NAMALWA (cell line): ENCODE measurements around the gene MYO7B.

Experiments
- DNase-seq: peaks from one replicate; pipeline ENCODE4 v3.0.0-alpha.2; 2015; ENCODE audit warnings: low spot score

Gene MYO7B

GRCh38 chr2:127574656-127575055, 39.2 kb downstream of the MYO7B start:
- DNase-seq: no peak

- peak; percentile 24 for DNase-seq
These were observed 39.8 kb downstream of the MYO7B start for GRCh38 chr2:127575185-127575765.

GRCh38 chr2:127575941-127576432, 40.5 kb downstream of the MYO7B start:
- no peak for DNase-seq

GRCh38 chr2:127576433-127577207, 41.1 kb downstream of the MYO7B start:
- no peak for DNase-seq

GRCh38 chr2:127577208-127577475, 41.7 kb downstream of the MYO7B start:
- DNase-seq: no peak

- DNase-seq: no peak
These were observed 42.0 kb downstream of the MYO7B start for GRCh38 chr2:127577503-127577902.

- DNase-seq: no peak
These were observed 42.5 kb downstream of the MYO7B start for GRCh38 chr2:127577973-127578372.

GRCh38 chr2:127578411-127578810, 42.9 kb downstream of the MYO7B start:
- DNase-seq: no peak

GRCh38 chr2:127579231-127579630, 43.7 kb downstream of the MYO7B start:
- no peak for DNase-seq

- DNase-seq: no peak
These were observed 44.9 kb downstream of the MYO7B start for GRCh38 chr2:127580167-127581049.

- no peak for DNase-seq
These were observed 45.5 kb downstream of the MYO7B start for GRCh38 chr2:127581050-127581345.

- no peak for DNase-seq
These were observed 46.3 kb downstream of the MYO7B start for GRCh38 chr2:127581516-127582490.

GRCh38 chr2:127582863-127583861, 47.7 kb downstream of the MYO7B start:
- no peak for DNase-seq

GRCh38 chr2:127584047-127584446, 48.6 kb downstream of the MYO7B start:
- DNase-seq: no peak

- DNase-seq: no peak
These were observed 49.1 kb downstream of the MYO7B start for GRCh38 chr2:127584516-127585033.

GRCh38 chr2:127585270-127585807, 49.9 kb downstream of the MYO7B start:
- no peak for DNase-seq

GRCh38 chr2:127586136-127586535, 50.7 kb downstream of the MYO7B start:
- DNase-seq: no peak

GRCh38 chr2:127586746-127587295, 51.3 kb downstream of the MYO7B start:
- DNase-seq: no peak

- DNase-seq: no peak
These were observed 52.8 kb downstream of the MYO7B start for GRCh38 chr2:127588241-127588640.

GRCh38 chr2:127589358-127589757, 53.9 kb downstream of the MYO7B start:
- DNase-seq: no peak
